HEK293T (cell line): ENCODE measurements around the gene NUCB2.
"Not testable (repeated sequence)": the region's sequence is repeated elsewhere in the genome, so short reads cannot be mapped to it uniquely, and the experiment has no call there.

ENCODE experiments used
- CTCF ChIA-PET: fragments of 350-600 bp; formaldehyde crosslinking; extraction: SDS; loops from one replicate; lab custom pipeline; 2021; ENCODE audit warnings: antibody characterized with exemption, inconsistent platforms; lab: Yijun Ruan, JAX
- POLR2A ChIA-PET: fragments of 350-600 bp; formaldehyde crosslinking; extraction: SDS; loops from one replicate; lab custom pipeline; 2020; ENCODE audit warnings: antibody characterized with exemption, inconsistent platforms; lab: Yijun Ruan, JAX
- DNase-seq: peaks from one replicate; pipeline ENCODE4 v3.0.0; 2012; ENCODE audit warnings: mixed read lengths; ENCODE audit errors: extremely low spot score
- ARNT ChIP-seq: fragments of 450-650 bp; IDR thresholded peaks from 2 replicates; pipeline ENCODE4 v1.6.1; 2017; ENCODE audit warnings: mild to moderate bottlenecking
- BHLHE40 ChIP-seq: fragments of 450-650 bp; IDR thresholded peaks from 2 replicates; pipeline ENCODE4 v1.6.1; 2016; ENCODE audit warnings: mild to moderate bottlenecking, moderate library complexity, borderline replicate concordance
- CTBP1 ChIP-seq: fragments of 450-650 bp; IDR thresholded peaks from 2 replicates; pipeline ENCODE4 v1.6.1; 2016; ENCODE audit warnings: borderline replicate concordance
- ELF4 ChIP-seq: fragments of 450-650 bp; IDR thresholded peaks from 2 replicates; pipeline ENCODE4 v1.6.1; 2017; ENCODE audit warnings: antibody characterized with exemption
- FOXA1 ChIP-seq: fragments of 450-650 bp; IDR thresholded peaks from 2 replicates; pipeline ENCODE4 v1.6.1; 2016; ENCODE audit warnings: mild to moderate bottlenecking
- FOXK2 ChIP-seq: fragments of 450-650 bp; IDR thresholded peaks from 2 replicates; pipeline ENCODE4 v1.6.1; 2016; ENCODE audit warnings: mild to moderate bottlenecking
- FOXM1 ChIP-seq: fragments of 450-650 bp; IDR thresholded peaks from 2 replicates; pipeline ENCODE4 v1.6.1; 2017; ENCODE audit warnings: mild to moderate bottlenecking, borderline replicate concordance
- HDGF ChIP-seq: fragments of 450-650 bp; IDR thresholded peaks from 2 replicates; pipeline ENCODE4 v1.6.1; 2017; ENCODE audit warnings: antibody characterized with exemption, borderline replicate concordance
- L3MBTL2 ChIP-seq: fragments of 450-650 bp; conservative IDR thresholded peaks from 2 replicates; pipeline ENCODE4 v1.6.1; 2016; ENCODE audit warnings: mild to moderate bottlenecking
- LEF1 ChIP-seq: fragments of 450-650 bp; IDR thresholded peaks from 2 replicates; pipeline ENCODE4 v1.6.1; 2017; ENCODE audit warnings: mild to moderate bottlenecking, borderline replicate concordance
- NFRKB ChIP-seq: fragments of 450-650 bp; IDR thresholded peaks from 2 replicates; pipeline ENCODE4 v1.6.1; 2016; ENCODE audit warnings: mild to moderate bottlenecking, moderate library complexity
- PKNOX1 ChIP-seq: fragments of 450-650 bp; IDR thresholded peaks from 2 replicates; pipeline ENCODE4 v1.6.1; 2016
- SP1 ChIP-seq: fragments of 450-650 bp; IDR thresholded peaks from 2 replicates; pipeline ENCODE4 v1.6.1; 2017
- SUZ12 ChIP-seq: fragments of 450-650 bp; IDR thresholded peaks from 2 replicates; pipeline ENCODE4 v1.6.1; 2016; ENCODE audit warnings: mild to moderate bottlenecking
- TARDBP ChIP-seq: fragments of 450-650 bp; IDR thresholded peaks from 2 replicates; pipeline ENCODE4 v1.6.1; 2016
- ZNF384 ChIP-seq: fragments of 450-650 bp; IDR thresholded peaks from 2 replicates; pipeline ENCODE4 v1.6.1; 2016

Gene NUCB2

GRCh38 chr11:17240780-17241179 lies 35.8 kb upstream of the NUCB2 start:
- ChIA-PET POLR2A (no interaction called here), CTCF (interaction anchor here (1.1 kb wide), 1 partner anchor 11 kb away, joined by 4 read pairs; no protein-coding TSS in a partner anchor)
- TF ChIP-seq SUZ12 (no peak), FOXM1 (no peak), LEF1 (no peak), ELF4 (no peak), SP1 (no peak), CTBP1 (no peak), L3MBTL2 (no peak), ZNF384 (no peak), FOXA1 (no peak), NFRKB (no peak), PKNOX1 (no peak), BHLHE40 (no peak)
- no peak for DNase-seq

- CTCF ChIA-PET = interaction anchor here (1.5 kb wide), 1 partner anchor 285 kb away, joined by 5 read pairs; no protein-coding TSS in a partner anchor
- POLR2A ChIA-PET, DNase-seq: not testable (repeated sequence)
Observed at GRCh38 chr11:17242954-17243353, 33.6 kb upstream of the NUCB2 start.

- TF ChIP-seq ELF4 = no peak
- TF ChIP-seq FOXM1 = no peak
- no peak for TF ChIP-seq FOXA1
- TF ChIP-seq LEF1 = no peak
- TF ChIP-seq ZNF384 = no peak
- no peak for TF ChIP-seq SP1
- no peak for TF ChIP-seq NFRKB
- no peak for TF ChIP-seq SUZ12
- TF ChIP-seq ARNT = no peak
- TF ChIP-seq BHLHE40 = no peak
- no peak for TF ChIP-seq PKNOX1
- TF ChIP-seq L3MBTL2 = no peak
- no peak for DNase-seq
- CTCF ChIA-PET = interaction anchor here (0.8 to 1.5 kb wide), 2 partner anchors 278 to 284 kb away, joined by 4 to 5 read pairs; no protein-coding TSS in a partner anchor
- POLR2A ChIA-PET = no interaction called here
Observed at GRCh38 chr11:17244046-17244445, 32.5 kb upstream of the NUCB2 start.

- ChIA-PET POLR2A (no interaction called here), CTCF (interaction anchor here (1.2 kb wide), 1 partner anchor 277 kb away, joined by 3 read pairs; no protein-coding TSS in a partner anchor)
- no peak for DNase-seq
- TF ChIP-seq HDGF = no peak
- no peak for TF ChIP-seq NFRKB
- no peak for TF ChIP-seq CTBP1
- no peak for TF ChIP-seq SUZ12
- no peak for TF ChIP-seq FOXM1
- TF ChIP-seq FOXA1 = no peak
- no peak for TF ChIP-seq ZNF384
- no peak for TF ChIP-seq ELF4
- no peak for TF ChIP-seq BHLHE40
- no peak for TF ChIP-seq TARDBP
- no peak for TF ChIP-seq ARNT
- TF ChIP-seq LEF1 = no peak
- no peak for TF ChIP-seq SP1
- TF ChIP-seq PKNOX1 = no peak
- TF ChIP-seq FOXK2 = no peak
- no peak for TF ChIP-seq L3MBTL2
Observed at GRCh38 chr11:17250561-17251350, 25.8 kb upstream of the NUCB2 start.

GRCh38 chr11:17252704-17253103 lies 23.8 kb upstream of the NUCB2 start:
- POLR2A ChIA-PET = no interaction called here
- TF ChIP-seq PKNOX1 (no peak), TARDBP (no peak), LEF1 (no peak), SP1 (no peak), FOXM1 (no peak), BHLHE40 (no peak), FOXA1 (no peak), L3MBTL2 (no peak), HDGF (no peak), SUZ12 (no peak), ARNT (no peak), CTBP1 (no peak), FOXK2 (no peak), ELF4 (no peak)
- CTCF ChIA-PET = no interaction called here
- no peak for DNase-seq
